ENCODE measurements around the gene HGF. TPM values are rescaled to one million over a fixed set of nuclear protein-coding genes. Genes with fewer than 3 reads are reported as not detected.
A peak's percentile ranks its signal among the peaks of the same experiment; 100 is the strongest.

Gene HGF
- total and polyA plus RNA-seq, 7 experiments from 2014 or later, result 1.4 to 4.3 TPM; not detected in 5

DNA sequence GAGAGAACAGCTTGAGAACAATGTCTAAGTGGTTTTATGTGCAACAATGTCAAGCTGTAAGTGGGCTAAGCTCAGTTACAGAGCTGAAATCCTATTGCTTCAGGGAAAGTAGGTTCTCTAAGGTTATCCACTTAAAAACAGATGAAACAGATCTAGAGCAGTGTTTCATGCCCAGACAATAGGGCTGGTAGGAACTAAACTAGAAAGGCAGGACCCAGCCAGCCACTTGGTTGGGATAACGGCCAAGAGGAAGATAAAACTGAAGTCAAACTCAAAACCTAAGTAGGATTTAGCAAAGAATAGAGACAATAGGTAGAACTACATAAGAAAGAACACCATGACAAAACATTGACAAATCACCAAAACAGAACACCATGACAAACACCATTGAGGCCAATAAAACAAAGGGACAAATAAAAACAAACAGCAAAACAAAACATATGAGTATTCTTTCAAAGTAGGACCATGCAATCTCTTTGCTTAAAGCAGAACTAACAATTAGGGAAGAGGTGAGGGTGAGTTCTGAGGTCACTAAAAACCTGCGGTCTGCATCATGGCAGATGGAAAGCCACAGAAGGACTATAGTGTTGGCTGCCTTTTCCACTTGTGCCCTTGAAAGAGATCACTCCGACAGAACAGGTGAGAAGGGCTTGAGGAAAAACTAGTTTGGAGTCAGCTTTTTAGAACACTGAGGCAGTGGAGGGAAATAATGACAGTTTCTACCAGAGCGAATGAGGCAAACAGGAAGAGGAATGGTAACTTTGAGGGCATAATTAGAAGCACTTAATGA lies 81.0 kb downstream of the HGF start:
- ChIA-PET CTCF (no interaction called here), POLR2A (no interaction called here)
- Histone ChIP-seq H3K4me1 (ENCODE audit: control insufficient read depth in 2 of 2, insufficient read depth in 2 of 2, low read length in 2 of 2) (no peaks in the 10 kb centered on the region), H3K9me3 (ENCODE audit: control insufficient read depth in 2 of 3, low read length in 3 of 3) (no peaks in the 10 kb centered on the region), H3K4me3 (ENCODE audit: low read length) (no peak overlapping the region), H3K27ac (ENCODE audit: low read depth, low read length) (no peak overlapping the region), H3K36me3 (ENCODE audit: control insufficient read depth in 2 of 3, insufficient read depth in 3 of 3, low read length in 3 of 3) (no peaks in the 10 kb centered on the region), H3K27me3 (ENCODE audit: control insufficient read depth in 2 of 2, insufficient read depth in 2 of 2, low read length in 2 of 2) (no peaks in the 10 kb centered on the region)
- Mint-ChIP-seq H3K9me3 (peaks cover 0 to 14% (median 4%) of the 10 kb centered on the region in 11 donors), H3K4me3 (no peak overlapping the region), H3K27ac (no peak overlapping the region), H3K4me1 (no peaks in the 10 kb centered on the region), H3K27me3 (no peaks in the 10 kb centered on the region), H3K36me3 (no peaks in the 10 kb centered on the region)
- ATAC-seq (peak; percentile 34), DNase-seq (no peak)
- intact Hi-C loops (cut with micrococcal nuclease), result no loop called here

GRCh38 chr7:81687062-81687461 lies 82.8 kb downstream of the HGF start:
- H3K27ac Mint-ChIP-seq, result no peak overlapping the region
- Histone ChIP-seq H3K4me3 (ENCODE audit: low read length) (no peak overlapping the region), H3K9me3 (ENCODE audit: control insufficient read depth in 2 of 3, low read length in 3 of 3) (no peaks in the 10 kb centered on the region), H3K27ac (ENCODE audit: low read depth, low read length) (no peak overlapping the region), H3K27me3 (ENCODE audit: control insufficient read depth in 2 of 2, insufficient read depth in 2 of 2, low read length in 2 of 2) (no peaks in the 10 kb centered on the region), H3K4me1 (ENCODE audit: control insufficient read depth in 2 of 2, insufficient read depth in 2 of 2, low read length in 2 of 2) (no peaks in the 10 kb centered on the region), H3K36me3 (ENCODE audit: control insufficient read depth in 2 of 3, insufficient read depth in 3 of 3, low read length in 3 of 3) (no peaks in the 10 kb centered on the region)
- POLR2A ChIA-PET, result no interaction called here
- no peaks in the 10 kb centered on the region for H3K4me1 Mint-ChIP-seq
- peaks cover 0 to 7% (median 4%) of the 10 kb centered on the region in 11 donors for H3K9me3 Mint-ChIP-seq
- intact Hi-C loops (cut with micrococcal nuclease), result no loop called here
- H3K36me3 Mint-ChIP-seq, result no peaks in the 10 kb centered on the region
- no peak overlapping the region for H3K4me3 Mint-ChIP-seq
- DNase-seq, result no peak
- CTCF ChIA-PET, result no interaction called here
- no peaks in the 10 kb centered on the region for H3K27me3 Mint-ChIP-seq
- no peak for ATAC-seq

- CTCF ChIA-PET, result no interaction called here
- Mint-ChIP-seq H3K27me3 (no peaks in the 10 kb centered on the region), H3K9me3 (peaks cover 0 to 9% (median 4%) of the 10 kb centered on the region in 11 donors), H3K36me3 (no peaks in the 10 kb centered on the region), H3K4me3 (no peak overlapping the region), H3K4me1 (no peaks in the 10 kb centered on the region), H3K27ac (no peak overlapping the region)
- no peaks in the 10 kb centered on the region for H3K9me3 ChIP-seq (ENCODE audit: control insufficient read depth in 2 of 3, low read length in 3 of 3)
- H3K4me1 ChIP-seq (ENCODE audit: control insufficient read depth in 2 of 2, insufficient read depth in 2 of 2, low read length in 2 of 2), result no peaks in the 10 kb centered on the region
- no peak for DNase-seq
- no peaks in the 10 kb centered on the region for H3K27me3 ChIP-seq (ENCODE audit: control insufficient read depth in 2 of 2, insufficient read depth in 2 of 2, low read length in 2 of 2)
- H3K27ac ChIP-seq (ENCODE audit: low read depth, low read length), result no peak overlapping the region
- no peak overlapping the region for H3K4me3 ChIP-seq (ENCODE audit: low read length)
- POLR2A ChIA-PET, result no interaction called here
- H3K36me3 ChIP-seq (ENCODE audit: control insufficient read depth in 2 of 3, insufficient read depth in 3 of 3, low read length in 3 of 3), result no peaks in the 10 kb centered on the region
- intact Hi-C loops (cut with micrococcal nuclease), result no loop called here
- no peak for ATAC-seq
Measured at GRCh38 chr7:81685270-81685868, 84.5 kb downstream of the HGF start.

- Histone ChIP-seq H3K4me3 (ENCODE audit: low read length) (no peak overlapping the region), H3K27ac (ENCODE audit: low read depth, low read length) (no peak overlapping the region), H3K36me3 (ENCODE audit: control insufficient read depth in 2 of 3, insufficient read depth in 3 of 3, low read length in 3 of 3) (no peaks in the 10 kb centered on the region), H3K4me1 (ENCODE audit: control insufficient read depth in 2 of 2, insufficient read depth in 2 of 2, low read length in 2 of 2) (no peaks in the 10 kb centered on the region), H3K9me3 (ENCODE audit: control insufficient read depth in 2 of 3, low read length in 3 of 3) (no peaks in the 10 kb centered on the region), H3K27me3 (ENCODE audit: control insufficient read depth in 2 of 2, insufficient read depth in 2 of 2, low read length in 2 of 2) (no peaks in the 10 kb centered on the region)
- POLR2A ChIA-PET, result no interaction called here
- Mint-ChIP-seq H3K27me3 (no peaks in the 10 kb centered on the region), H3K4me3 (no peak overlapping the region), H3K4me1 (no peaks in the 10 kb centered on the region), H3K27ac (no peak overlapping the region), H3K36me3 (no peaks in the 10 kb centered on the region), H3K9me3 (peaks cover 0 to 9% (median 4%) of the 10 kb centered on the region in 11 donors)
- CTCF ChIA-PET, result no interaction called here
- ATAC-seq (peak; percentile 68), DNase-seq (no peak)
- intact Hi-C loops (cut with micrococcal nuclease), result no loop called here
Measured at GRCh38 chr7:81684514-81685269, 85.2 kb downstream of the HGF start.

- CTCF ChIA-PET, result no interaction called here
- intact Hi-C loops (cut with micrococcal nuclease), result no loop called here
Measured at GRCh38 chr7:81684033-81684432, 85.8 kb downstream of the HGF start.

GRCh38 chr7:81682873-81683272 lies 87.0 kb downstream of the HGF start:
- H3K4me1 Mint-ChIP-seq, result no peaks in the 10 kb centered on the region
- H3K9me3 Mint-ChIP-seq, result peaks cover 0 to 9% (median 0%) of the 10 kb centered on the region in 11 donors
- CTCF ChIA-PET, result no interaction called here

More at GRCh38 chr7:81684033-81684432, 85.8 kb downstream of the HGF start:
- H3K9me3 ChIP-seq (ENCODE audit: control insufficient read depth in 2 of 3, low read length in 3 of 3), result no peaks in the 10 kb centered on the region
- Mint-ChIP-seq H3K27ac (no peak overlapping the region), H3K9me3 (peaks cover 0 to 9% (median 4%) of the 10 kb centered on the region in 11 donors), H3K36me3 (no peaks in the 10 kb centered on the region), H3K27me3 (no peaks in the 10 kb centered on the region), H3K4me1 (no peaks in the 10 kb centered on the region), H3K4me3 (no peak overlapping the region)
- no peak overlapping the region for H3K4me3 ChIP-seq (ENCODE audit: low read length)
- POLR2A ChIA-PET, result no interaction called here
- H3K36me3 ChIP-seq (ENCODE audit: control insufficient read depth in 2 of 3, insufficient read depth in 3 of 3, low read length in 3 of 3), result no peaks in the 10 kb centered on the region
- no peaks in the 10 kb centered on the region for H3K27me3 ChIP-seq (ENCODE audit: control insufficient read depth in 2 of 2, insufficient read depth in 2 of 2, low read length in 2 of 2)
- H3K27ac ChIP-seq (ENCODE audit: low read depth, low read length), result no peak overlapping the region
- H3K4me1 ChIP-seq (ENCODE audit: control insufficient read depth in 2 of 2, insufficient read depth in 2 of 2, low read length in 2 of 2), result no peaks in the 10 kb centered on the region
- ATAC-seq (no peak), DNase-seq (no peak)

More at GRCh38 chr7:81682873-81683272, 87.0 kb downstream of the HGF start:
- Histone ChIP-seq H3K27me3 (ENCODE audit: control insufficient read depth in 2 of 2, insufficient read depth in 2 of 2, low read length in 2 of 2) (no peaks in the 10 kb centered on the region), H3K4me3 (ENCODE audit: low read length) (no peak overlapping the region), H3K9me3 (ENCODE audit: control insufficient read depth in 2 of 3, low read length in 3 of 3) (no peaks in the 10 kb centered on the region), H3K4me1 (ENCODE audit: control insufficient read depth in 2 of 2, insufficient read depth in 2 of 2, low read length in 2 of 2) (no peaks in the 10 kb centered on the region), H3K27ac (ENCODE audit: low read depth, low read length) (no peak overlapping the region), H3K36me3 (ENCODE audit: control insufficient read depth in 2 of 3, insufficient read depth in 3 of 3, low read length in 3 of 3) (no peaks in the 10 kb centered on the region)
- no peak for ATAC-seq
- Mint-ChIP-seq H3K36me3 (no peaks in the 10 kb centered on the region), H3K27me3 (no peaks in the 10 kb centered on the region), H3K27ac (no peak overlapping the region), H3K4me3 (no peak overlapping the region)
- POLR2A ChIA-PET, result no interaction called here
- DNase-seq, result no peak
- intact Hi-C loops (cut with micrococcal nuclease), result no loop called here

Measured in naive thymus-derived CD4-positive, alpha-beta T cell (primary cell).